Spleen (tissue), 11 donors: ENCODE results near the gene C1QTNF12. TPM values are rescaled to one million over a fixed set of nuclear protein-coding genes. Genes with fewer than 3 reads are reported as not detected.

Experiments used
- DNase-seq: peaks from one replicate; pipeline ENCODE4 v3.0.0-alpha.2; 2020
- H3K27ac ChIP-seq, 8 donors: fragments of 200-600 bp; sonication (generic) in 7 of 8; 1 replicate in 4 of 8; 2 replicates in 4 of 8; pipeline versions ENCODE4 v1.5.0 to v1.8.0; 2016 to 2021; ENCODE audit warnings: inconsistent platforms in 4 of 8, mild to moderate bottlenecking in 4 of 8, moderate library complexity in 1 of 8
- H3K27me3 ChIP-seq, 7 donors: fragments of 200-600 bp; sonication (generic) in 6 of 7; replicated peaks in 1 of 7; 1 replicate in 4 of 7; 2 replicates in 3 of 7; pipeline versions ENCODE4 v1.5.0 to v1.8.0; 2016 to 2021; ENCODE audit warnings: inconsistent platforms in 3 of 7, mild to moderate bottlenecking in 1 of 7
- H3K36me3 ChIP-seq, 6 donors: fragments of 200-600 bp; sonication (generic) in 5 of 6; 1 replicate in 4 of 6; 2 replicates in 2 of 6; pipeline versions ENCODE4 v1.5.0 to v1.8.0; 2016 to 2021; ENCODE audit warnings: inconsistent platforms in 2 of 6
- H3K4me1 ChIP-seq, 6 donors: fragments of 200-600 bp; sonication (generic) in 5 of 6; 1 replicate in 3 of 6; 2 replicates in 3 of 6; pipeline versions ENCODE4 v1.5.0 to v1.8.0; 2016 to 2021; ENCODE audit warnings: inconsistent platforms in 3 of 6
- H3K4me3 ChIP-seq, 8 donors: fragments of 200-600 bp; sonication (generic) in 7 of 8; 1 replicate in 4 of 8; 2 replicates in 4 of 8; pipeline versions ENCODE4 v1.5.0 to v1.8.0; 2016 to 2021; ENCODE audit warnings: inconsistent platforms in 4 of 8, mild to moderate bottlenecking in 4 of 8, moderate library complexity in 2 of 8
- H3K9me3 ChIP-seq, 8 donors: fragments of 200-600 bp; sonication (generic) in 7 of 8; 1 replicate in 4 of 8; 2 replicates in 4 of 8; pipeline versions ENCODE4 v1.5.0 to v1.8.0; 2016 to 2021; ENCODE audit warnings: inconsistent platforms in 4 of 8
- CTCF ChIP-seq, 11 experiments: fragments of 200-600 bp in 7 of 11; fragments of 450-650 bp in 4 of 11; sonication (generic) in 4 of 11; IDR thresholded peaks in 8 of 11; conservative IDR thresholded peaks in 3 of 11; 1 replicate in 7 of 11; 2 replicates in 4 of 11; pipeline versions ENCODE4 v1.4.0 to v1.8.0; 2016 to 2021; ENCODE audit warnings: antibody characterized with exemption in 11 of 11, inconsistent platforms in 4 of 11, mild to moderate bottlenecking in 1 of 11
- POLR2A ChIP-seq, 3 donors: fragments of 450-650 bp; IDR thresholded peaks; one replicate each; pipeline ENCODE4 v1.5.1; 2017; ENCODE audit warnings: antibody characterized with exemption in 3 of 3, mild to moderate bottlenecking in 1 of 3
- POLR2AphosphoS5 ChIP-seq, 3 donors: sonication (generic); formaldehyde crosslinking; IDR thresholded peaks; one replicate each; pipeline ENCODE4 v1.5.1; 2017; ENCODE audit warnings: antibody characterized with exemption in 3 of 3
- WGBS, 5 donors: extraction: QIAGEN DNeasy Blood & Tissue Kit in 3 of 5; methylation state at CpG; one replicate each; pipeline versions ENCODE4 v1.1.5 to v1.1.7; 2013 to 2018; 5-methylcytosine and 5-hydroxymethylcytosine counted together
- intact Hi-C: fragments of 100-400 bp; cut with DNase I; formaldehyde crosslinking; loops from one replicate; pipeline ENCODE4 v1.15.0; 2023; ENCODE audit warnings: low total_unique reads
- polyA plus RNA-seq, 3 donors: library from polyadenylated mRNA; stranded (reverse); fragments of 200-250 nt; gene quantifications; one replicate each; pipeline ENCODE4 v1.2.1, GENCODE V29; 2013
- total RNA-seq, 7 donors: library from RNA; depleted of rRNA in 3 of 7; stranded (reverse); fragments of >200 nt in 3 of 7; fragmentation: NEBNext Ultra II Directional in 4 of 7; extraction: Animal tissue kit (Norgen Biotek cat#: 25700) in 4 of 7; gene quantifications; one replicate each; pipeline versions ENCODE4 v1.1.0 to v1.2.1, GENCODE V29; 2016 to 2021
- donor health status: healthy with polysubstance abuse.
- donor health status: DM: no; HTN: no; CAD: no; lungs with moderate emphysema.
- donor health status: DM: no; HTN: no; CAD: no.
- donor health status: Bipolar disorder and iron deficiency.
- donor health status: healthy.
- donor health status: DM: no; HTN: no; CAD: no.
- donor health status: DM: yes; HTN: yes; CAD: no.

C1QTNF12 gene
- total and polyA plus RNA-seq, 10 donors, result 0.87 to 5.5 (median 1.4) TPM; not detected in 3

GRCh38 chr1:1207571-1207892 lies 39.0 kb downstream of the C1QTNF12 start:
- Histone ChIP-seq H3K27me3 (peaks cover 0 to 87% (median 27%) of the 10 kb centered on the region in 7 donors), H3K4me1 (peaks cover 33 to 82% (median 56%) of the 10 kb centered on the region in 6 donors), H3K9me3 (no peaks in the 10 kb centered on the region), H3K4me3 (peak overlapping the region in 1 of 8 donors; percentile 68), H3K27ac (peak overlapping the region in 2 of 8 donors; percentile 61 to 77), H3K36me3 (peaks cover 0 to 7% (median 0%) of the 10 kb centered on the region in 6 donors)
- no peak for TF ChIP-seq CTCF (IDR thresholded peaks at IDR 0.05 in 8 of 11, conservative IDR thresholded peaks at IDR 0.05 in 3 of 11)
- TF ChIP-seq POLR2A (IDR thresholded peaks at IDR 0.05), result no peak
- no peak for TF ChIP-seq POLR2AphosphoS5 (IDR thresholded peaks at IDR 0.05)
- intact Hi-C loops, result no loop called here
- 48 to 74% (median 58%) methylated on average over 6 to 11 of the region's 11 CpGs for WGBS, 5 donors
- DNase-seq, result no peak

GRCh38 chr1:1206966-1207531 lies 39.5 kb downstream of the C1QTNF12 start:
- peak overlapping the region in 2 of 8 donors; percentile 24 to 68 for H3K4me3 ChIP-seq
- peaks cover 32 to 77% (median 52%) of the 10 kb centered on the region in 6 donors for H3K4me1 ChIP-seq
- H3K27me3 ChIP-seq, result peaks cover 0 to 83% (median 27%) of the 10 kb centered on the region in 7 donors
- intact Hi-C loops, result no loop called here
- DNase-seq, result no peak
- H3K9me3 ChIP-seq, result no peaks in the 10 kb centered on the region
- H3K36me3 ChIP-seq, result peaks cover 0 to 7% (median 0%) of the 10 kb centered on the region in 6 donors
- H3K27ac ChIP-seq, result peak overlapping the region in 2 of 8 donors; percentile 14 to 70
- WGBS, 5 donors, result 18 to 61% (median 41%) methylated on average over 9 to 19 of the region's 19 CpGs
- no peak for TF ChIP-seq POLR2A (IDR thresholded peaks at IDR 0.05)
- no peak for TF ChIP-seq POLR2AphosphoS5 (IDR thresholded peaks at IDR 0.05)
- no peak for TF ChIP-seq CTCF (IDR thresholded peaks at IDR 0.05 in 8 of 11, conservative IDR thresholded peaks at IDR 0.05 in 3 of 11)

GRCh38 chr1:1206376-1206965 lies 40.1 kb downstream of the C1QTNF12 start, which contains the start of gene TNFRSF18:
Gene TNFRSF18, minus strand, starts transcription at chr1:1206592. Its CDS starts 21 bp downstream, at chr1:1206571.
- Histone ChIP-seq H3K36me3 (peaks cover 0 to 7% (median 0%) of the 10 kb centered on the region in 6 donors), H3K9me3 (no peaks in the 10 kb centered on the region), H3K4me3 (peak within 1 kb of the TSS; percentile 12 to 68 (median 30)), H3K4me1 (peaks cover 32 to 74% (median 46%) of the 10 kb centered on the region in 6 donors), H3K27me3 (peaks cover 0 to 79% (median 28%) of the 10 kb centered on the region in 7 donors), H3K27ac (peak within 1 kb of the TSS in 3 of 8 donors; percentile 14 to 70 (median 53))
- intact Hi-C loops, result no loop called here
- TF ChIP-seq POLR2AphosphoS5 (IDR thresholded peaks at IDR 0.05) (peak in 1 of 3 donors; percentile 18), POLR2A (IDR thresholded peaks at IDR 0.05) (no peak), CTCF (IDR thresholded peaks at IDR 0.05 in 8 of 11, conservative IDR thresholded peaks at IDR 0.05 in 3 of 11) (peak in 1 of 11 experiments; percentile 28)
- peak; percentile 81 for DNase-seq
- WGBS, 5 donors, result 2 to 5% (median 3%) methylated on average over 33 to 49 of the region's 49 CpGs

- Histone ChIP-seq H3K27me3 (peaks cover 0 to 83% (median 34%) of the 10 kb centered on the region in 7 donors), H3K4me3 (peak overlapping the region; percentile 12 to 68 (median 30)), H3K36me3 (peaks cover 0 to under 1% (median 0%) of the 10 kb centered on the region in 6 donors), H3K4me1 (peaks cover 32 to 74% (median 45%) of the 10 kb centered on the region in 6 donors), H3K27ac (peak overlapping the region in 3 of 8 donors; percentile 14 to 70 (median 53)), H3K9me3 (no peaks in the 10 kb centered on the region)
- peak; percentile 76 for DNase-seq
- TF ChIP-seq CTCF (IDR thresholded peaks at IDR 0.05 in 8 of 11, conservative IDR thresholded peaks at IDR 0.05 in 3 of 11) (no peak), POLR2AphosphoS5 (IDR thresholded peaks at IDR 0.05) (no peak), POLR2A (IDR thresholded peaks at IDR 0.05) (no peak)
- WGBS, 5 donors, result 6 to 25% (median 19%) methylated on average over 12 to 31 of the region's 31 CpGs
- intact Hi-C loops, result no loop called here
Measured at GRCh38 chr1:1205769-1206375, 40.6 kb downstream of the C1QTNF12 start.
